Retinal pigment epithelial cell (primary cell): ENCODE results near the gene UGT3A2.

Experiments used
- DNase-seq: peaks from one replicate; pipeline ENCODE4 v3.0.0-alpha.2; 2010; ENCODE audit warnings: low read depth
- H3K4me3 ChIP-seq: 2 replicates; pipeline ENCODE4 v1.5.1; 2011; ENCODE audit warnings: mild to moderate bottlenecking, low read length, control low read depth, moderate library complexity
- TF ChIP-seq, protein P1 (sequence below): conservative IDR thresholded peaks from 2 replicates; pipeline ENCODE4 v1.5.1; 2011; ENCODE audit warnings: low read depth, low read length, control low read depth, inconsistent platforms

Gene UGT3A2

DNA sequence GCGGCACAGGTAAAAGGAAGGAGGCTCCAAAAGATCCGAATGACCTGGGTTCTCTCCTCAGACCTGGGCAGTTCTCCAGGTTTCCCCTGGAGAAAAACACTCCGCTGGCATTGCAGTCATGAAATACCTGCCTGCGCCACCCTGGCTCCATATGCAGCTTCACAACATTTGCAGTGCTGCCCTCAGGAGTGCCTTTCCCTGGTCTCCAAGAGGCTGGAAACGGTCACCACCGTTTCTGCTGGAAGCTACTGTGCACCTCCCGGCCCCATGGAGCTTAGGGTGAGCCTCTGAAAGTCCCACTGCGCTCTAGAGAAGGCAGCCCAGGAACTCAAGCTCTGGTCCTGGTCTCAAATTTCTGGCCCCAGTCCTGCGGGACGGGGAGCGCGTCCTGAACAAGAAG is 76.2 kb downstream of the UGT3A2 start:
- DNase-seq, result no peak
- no peak overlapping the region for H3K4me3 ChIP-seq
- TF ChIP-seq, protein P1, sequence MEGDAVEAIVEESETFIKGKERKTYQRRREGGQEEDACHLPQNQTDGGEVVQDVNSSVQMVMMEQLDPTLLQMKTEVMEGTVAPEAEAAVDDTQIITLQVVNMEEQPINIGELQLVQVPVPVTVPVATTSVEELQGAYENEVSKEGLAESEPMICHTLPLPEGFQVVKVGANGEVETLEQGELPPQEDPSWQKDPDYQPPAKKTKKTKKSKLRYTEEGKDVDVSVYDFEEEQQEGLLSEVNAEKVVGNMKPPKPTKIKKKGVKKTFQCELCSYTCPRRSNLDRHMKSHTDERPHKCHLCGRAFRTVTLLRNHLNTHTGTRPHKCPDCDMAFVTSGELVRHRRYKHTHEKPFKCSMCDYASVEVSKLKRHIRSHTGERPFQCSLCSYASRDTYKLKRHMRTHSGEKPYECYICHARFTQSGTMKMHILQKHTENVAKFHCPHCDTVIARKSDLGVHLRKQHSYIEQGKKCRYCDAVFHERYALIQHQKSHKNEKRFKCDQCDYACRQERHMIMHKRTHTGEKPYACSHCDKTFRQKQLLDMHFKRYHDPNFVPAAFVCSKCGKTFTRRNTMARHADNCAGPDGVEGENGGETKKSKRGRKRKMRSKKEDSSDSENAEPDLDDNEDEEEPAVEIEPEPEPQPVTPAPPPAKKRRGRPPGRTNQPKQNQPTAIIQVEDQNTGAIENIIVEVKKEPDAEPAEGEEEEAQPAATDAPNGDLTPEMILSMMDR, result no peak

DNA sequence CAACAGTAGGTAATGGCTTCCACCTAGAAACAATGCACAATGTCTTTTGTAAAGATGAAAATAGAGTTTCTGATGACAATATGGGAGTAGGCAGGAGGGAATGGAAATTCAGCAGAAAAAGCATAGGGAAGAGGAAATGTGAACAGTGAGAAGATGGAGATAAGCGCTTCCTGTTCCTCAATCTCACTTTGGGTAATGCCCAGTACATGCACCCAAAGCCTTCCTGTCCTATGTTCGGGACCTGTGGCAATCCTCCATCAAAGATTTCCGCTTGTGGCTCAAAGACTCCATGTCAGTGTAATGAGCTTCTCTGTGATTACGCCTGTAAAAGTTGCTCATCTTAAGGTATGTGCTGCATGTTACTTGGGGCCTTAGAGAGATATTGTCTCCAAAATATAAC is 78.2 kb downstream of the UGT3A2 start:
- TF ChIP-seq, protein P1, result no peak
- H3K4me3 ChIP-seq, result no peak overlapping the region
- no peak for DNase-seq

- TF ChIP-seq, protein P1, result no peak
- DNase-seq, result no peak
- H3K4me3 ChIP-seq, result no peak overlapping the region
Measured at GRCh38 chr5:35987776-35988175, 78.9 kb downstream of the UGT3A2 start.
